Left lung (tissue), 10 donors: ENCODE data around the gene SKIL. TPM values are rescaled to one million over a fixed set of nuclear protein-coding genes. Genes with fewer than 3 reads are reported as not detected.

Source experiments
- ATAC-seq: fragments of 200-7000 bp; cut with Tn5 transposase; one replicate; pipeline ENCODE4 v1.9.1; 2020; ENCODE audit warnings: moderate library complexity
- DNase-seq, 4 donors: peaks; one replicate each; pipeline ENCODE4 v3.0.0-alpha.2; 2013 to 2020
- H3K27ac ChIP-seq, 2 donors: fragments of 200-600 bp; sonication (generic) in 1 of 2; one replicate each; pipeline versions ENCODE4 v1.5.0 to v1.8.0; 2020 to 2021
- H3K27me3 ChIP-seq, 2 donors: fragments of 200-600 bp; sonication (generic) in 1 of 2; one replicate each; pipeline versions ENCODE4 v1.5.0 to v1.8.0; 2020 to 2021
- H3K36me3 ChIP-seq, 2 donors: fragments of 200-600 bp; sonication (generic) in 1 of 2; one replicate each; pipeline versions ENCODE4 v1.5.0 to v1.8.0; 2020 to 2021
- H3K4me1 ChIP-seq, 2 donors: fragments of 200-600 bp; one replicate each; pipeline ENCODE4 v1.8.0; 2021
- H3K4me3 ChIP-seq, 2 donors: fragments of 200-600 bp; sonication (generic) in 1 of 2; one replicate each; pipeline versions ENCODE4 v1.5.0 to v1.8.0; 2020 to 2021; ENCODE audit warnings: mild to moderate bottlenecking in 1 of 2
- H3K9me3 ChIP-seq, 2 donors: fragments of 200-600 bp; sonication (generic) in 1 of 2; one replicate each; pipeline versions ENCODE4 v1.5.0 to v1.8.0; 2020 to 2021
- CTCF ChIP-seq, 2 donors: fragments of 200-600 bp; sonication (generic) in 1 of 2; IDR thresholded peaks; one replicate each; pipeline versions ENCODE4 v1.5.0 to v1.8.0; 2021; ENCODE audit warnings: antibody characterized with exemption in 2 of 2
- intact Hi-C, 2 donors: fragments of 100-400 bp; cut with DNase I; formaldehyde crosslinking; loops; one replicate each; pipeline versions ENCODE4 v1.11.2 to v1.14.2; 2022
- polyA plus RNA-seq, 6 donors: library from polyadenylated mRNA; unstranded; fragments of 120-200 nt; gene quantifications; one replicate each; pipeline ENCODE4 v1.2.1, GENCODE V29; 2013; ENCODE audit not compliant: insufficient read length in 6 of 6
- total RNA-seq, 2 donors: library from RNA; stranded (reverse); fragmentation: NEBNext Ultra II Directional; extraction: Animal tissue kit (Norgen Biotek cat#: 25700); gene quantifications; one replicate each; pipeline ENCODE4 v1.2.1, GENCODE V29; 2021
- donor health status: DM: no; HTN: yes; CAD: no.
- donor health status: DM: no; HTN: no; CAD: no.

Gene SKIL
- total and polyA plus RNA-seq, 8 donors, result 49.7 to 109 (median 58.7) TPM

DNA sequence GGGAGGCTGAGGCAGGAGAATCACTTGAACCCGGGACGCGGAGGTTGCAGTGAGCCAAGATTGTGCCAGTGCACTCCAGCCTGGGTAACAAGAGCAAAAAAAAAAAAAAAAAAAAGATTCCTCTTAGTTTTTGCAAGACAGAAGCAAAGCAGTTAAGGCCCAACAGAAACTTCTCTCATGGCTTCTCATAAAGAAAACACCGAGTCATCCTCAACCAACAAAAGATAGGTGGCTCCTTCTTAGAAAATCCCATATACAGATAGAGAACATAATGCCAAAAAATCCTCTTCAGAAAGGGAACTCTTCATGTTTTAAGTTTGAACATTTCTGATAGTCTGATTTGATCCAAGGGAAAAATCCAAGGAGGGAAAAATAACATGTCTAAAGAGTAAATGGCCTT is 12.5 kb upstream of the SKIL start:
- H3K36me3 ChIP-seq, result no peaks in the 10 kb centered on the region
- TF ChIP-seq CTCF (IDR thresholded peaks at IDR 0.05), result no peak
- no peak overlapping the region for H3K27ac ChIP-seq
- no peaks in the 10 kb centered on the region for H3K9me3 ChIP-seq
- no peaks in the 10 kb centered on the region for H3K27me3 ChIP-seq
- intact Hi-C loops, result no loop called here
- H3K4me3 ChIP-seq, result no peak overlapping the region
- DNase-seq, result no peak
- ATAC-seq, result no peak
- no peaks in the 10 kb centered on the region for H3K4me1 ChIP-seq

DNA sequence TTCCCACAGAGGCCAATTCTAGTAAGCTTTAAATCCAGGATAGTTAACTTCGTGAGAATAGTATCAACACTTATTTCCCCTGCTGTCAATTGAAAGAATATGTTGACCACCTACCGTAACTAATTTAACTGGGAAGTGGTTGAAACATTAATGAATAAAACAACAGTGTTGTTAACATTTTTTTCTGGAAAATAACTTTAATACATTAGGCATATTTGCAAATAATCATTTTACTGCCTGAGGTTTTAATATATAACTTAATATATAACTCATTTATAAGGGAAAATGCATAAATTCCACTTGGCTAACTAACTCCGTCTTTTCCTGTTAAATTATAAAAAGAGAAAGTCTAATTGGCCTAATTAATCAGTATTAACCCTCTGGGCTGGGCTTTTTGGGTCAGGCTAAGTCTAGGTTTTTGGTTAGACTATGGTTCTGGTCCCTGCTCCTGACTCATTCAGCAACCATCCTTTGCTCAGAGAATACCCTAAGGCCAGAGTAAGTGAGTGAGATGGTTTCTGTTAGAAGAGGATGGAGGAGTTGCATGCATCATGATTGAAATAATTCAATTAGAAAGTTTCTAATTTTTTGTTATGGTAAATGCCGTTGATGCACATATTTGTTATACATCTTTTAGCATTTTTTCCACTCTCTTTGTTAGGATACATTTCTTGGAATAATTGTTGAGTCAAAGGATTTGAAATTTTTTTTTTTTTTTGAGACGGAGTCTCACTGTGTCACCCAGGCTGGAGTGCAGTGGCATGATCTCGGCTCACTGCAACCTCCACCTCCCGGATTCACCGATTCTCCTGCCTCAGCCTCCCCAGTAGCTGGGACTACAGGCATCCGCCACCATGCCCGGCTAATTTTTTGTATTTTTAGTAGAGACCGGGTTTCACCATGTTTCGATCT is 10.8 kb upstream of the SKIL start:
- no peaks in the 10 kb centered on the region for H3K9me3 ChIP-seq
- no peaks in the 10 kb centered on the region for H3K36me3 ChIP-seq
- no peak for TF ChIP-seq CTCF (IDR thresholded peaks at IDR 0.05)
- H3K4me1 ChIP-seq, result no peaks in the 10 kb centered on the region
- intact Hi-C loops, result no loop called here
- DNase-seq (no peak), ATAC-seq (no peak)
- H3K27ac ChIP-seq, result no peak overlapping the region
- no peaks in the 10 kb centered on the region for H3K27me3 ChIP-seq
- H3K4me3 ChIP-seq, result no peak overlapping the region

- peaks cover 0 to 18% of the 10 kb centered on the region in 2 donors for H3K4me1 ChIP-seq
- TF ChIP-seq CTCF (IDR thresholded peaks at IDR 0.05), result no peak
- no peaks in the 10 kb centered on the region for H3K9me3 ChIP-seq
- intact Hi-C loops, result no loop called here
- ATAC-seq (no peak), DNase-seq (no peak)
- no peak overlapping the region for H3K4me3 ChIP-seq
- no peaks in the 10 kb centered on the region for H3K36me3 ChIP-seq
- H3K27me3 ChIP-seq, result no peaks in the 10 kb centered on the region
- no peak overlapping the region for H3K27ac ChIP-seq
Measured at GRCh38 chr3:170350515-170351413, 6.8 kb upstream of the SKIL start.

DNA sequence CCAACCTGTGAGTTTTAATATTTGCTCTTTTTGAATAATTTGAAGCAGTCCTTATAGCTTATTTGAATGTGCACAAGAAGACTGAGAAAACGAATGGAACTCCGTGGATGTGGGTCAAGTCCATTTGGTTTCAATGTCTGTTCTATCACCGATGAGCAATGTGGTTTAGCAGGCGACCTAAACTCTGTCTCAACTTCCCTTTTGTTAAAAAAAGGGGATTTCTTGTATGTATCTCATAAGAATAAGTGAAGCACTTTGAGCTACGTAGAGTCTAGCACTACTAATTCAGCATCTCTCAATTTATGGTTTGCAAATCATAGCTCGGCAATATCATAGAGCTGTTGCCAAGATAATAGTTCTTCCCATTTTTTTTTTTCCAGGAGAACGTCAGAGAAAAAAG is 4.6 kb upstream of the SKIL start:
- no peak overlapping the region for H3K27ac ChIP-seq
- intact Hi-C loops, result no loop called here
- no peak for TF ChIP-seq CTCF (IDR thresholded peaks at IDR 0.05)
- H3K4me1 ChIP-seq, result peaks cover 0 to 19% of the 10 kb centered on the region in 2 donors
- DNase-seq (no peak), ATAC-seq (no peak)
- H3K27me3 ChIP-seq, result no peaks in the 10 kb centered on the region
- no peaks in the 10 kb centered on the region for H3K36me3 ChIP-seq
- no peaks in the 10 kb centered on the region for H3K9me3 ChIP-seq
- no peak overlapping the region for H3K4me3 ChIP-seq

GRCh38 chr3:170353485-170353884 is 4.0 kb upstream of the SKIL start:
- no peaks in the 10 kb centered on the region for H3K36me3 ChIP-seq
- H3K27me3 ChIP-seq, result no peaks in the 10 kb centered on the region
- ATAC-seq (no peak), DNase-seq (no peak)
- TF ChIP-seq CTCF (IDR thresholded peaks at IDR 0.05), result no peak
- H3K4me3 ChIP-seq, result no peak overlapping the region
- H3K4me1 ChIP-seq, result peaks cover 0 to 19% of the 10 kb centered on the region in 2 donors
- no peaks in the 10 kb centered on the region for H3K9me3 ChIP-seq
- intact Hi-C loops, result no loop called here
- H3K27ac ChIP-seq, result no peak overlapping the region
